K562 (cell line): ENCODE measurements around the gene PWWP2A. TPM values are rescaled to one million over a fixed set of nuclear protein-coding genes. Genes with fewer than 3 reads are reported as not detected.

Experiments used
- ATAC-seq: fragments of 200-7000 bp; cut with Tn5 transposase; 3 replicates; pipeline ENCODE4 v1.9.1; 2020; ENCODE audit warnings: moderate library complexity
- BruUV-seq: library from RNA; stranded (reverse); fragments of 400-500 nt; replicated peaks from 2 replicates; lab custom pipeline; 2021; lab: Mats Ljungman, UMichigan
- CTCF ChIA-PET: fragments of 300-600 bp; formaldehyde crosslinking; extraction: SDS; loops from one replicate; lab custom pipeline; 2021; ENCODE audit warnings: low intra/inter-chr PET ratio; lab: Yijun Ruan, JAX
- POLR2A ChIA-PET: fragments of 300-600, 350-650 bp; sonication (Branson Sonifier 250); formaldehyde crosslinking; extraction: SDS; loops from one replicate; lab custom pipeline; 2021; ENCODE audit warnings: antibody characterized with exemption, inconsistent platforms; lab: Yijun Ruan, JAX
- DNase-seq, 4 experiments: peaks; one replicate each; pipeline versions ENCODE4 v3.0.0 to v3.0.0-alpha.2; 2011 to 2018; ENCODE audit warnings: low spot score in 3 of 4, mixed read lengths in 3 of 4; ENCODE audit errors: extremely low read depth in 1 of 4
- FAIRE-seq: peaks from 2 replicates; lab custom pipeline; 2011; peaks lifted over from hg19 to GRCh38; lab: Jason Lieb, UNC
- H2AFZ ChIP-seq: 2 replicates; pipeline ENCODE4 v1.6.0; 2011; ENCODE audit warnings: low read depth, low read length, control low read depth, inconsistent platforms
- H3K27ac ChIP-seq: fragments of 200-600 bp; 3 replicates; pipeline ENCODE4 v1.8.0; 2011; ENCODE audit warnings: low read depth, mild to moderate bottlenecking, control low read depth, inconsistent platforms, low read length, moderate library complexity, mixed read lengths; ENCODE audit errors: extremely low read depth
- H3K27me3 ChIP-seq, 2 experiments: fragments of 300-600 bp in 1 of 2; 2 replicates in 1 of 2; 3 replicates in 1 of 2; pipeline versions ENCODE4 v1.6.0 to v1.8.0; 2011; ENCODE audit warnings: inconsistent platforms in 2 of 2, low read length in 2 of 2, mild to moderate bottlenecking in 1 of 2, mixed read lengths in 1 of 2, moderate library complexity in 1 of 2; ENCODE audit not compliant: control insufficient read depth in 2 of 2, insufficient read depth in 2 of 2
- H3K36me3 ChIP-seq: fragments of 300-600 bp; 3 replicates; pipeline ENCODE4 v1.8.0; 2011; ENCODE audit warnings: mild to moderate bottlenecking, low read length, inconsistent platforms; ENCODE audit not compliant: control insufficient read depth, insufficient read depth
- H3K4me1 ChIP-seq, 2 experiments: fragments of 200-600 bp in 1 of 2; replicated peaks in 1 of 2; 2 replicates in 1 of 2; 3 replicates in 1 of 2; pipeline versions ENCODE4 v1.5.1 to v1.8.0; 2011; ENCODE audit warnings: inconsistent platforms in 2 of 2, low read length in 2 of 2, mild to moderate bottlenecking in 1 of 2, mixed read lengths in 1 of 2, moderate library complexity in 1 of 2; ENCODE audit not compliant: control insufficient read depth in 2 of 2, insufficient read depth in 2 of 2
- H3K4me2 ChIP-seq: 2 replicates; pipeline ENCODE4 v1.6.1; 2011; ENCODE audit warnings: low read length, control low read depth, inconsistent platforms, mixed read lengths; ENCODE audit not compliant: insufficient read depth
- H3K4me3 ChIP-seq: fragments of 200-600 bp; sonication (generic), shearing (Covaris generic); 2 replicates; pipeline ENCODE4 v1.5.1; 2016; ENCODE audit warnings: control low read depth, inconsistent platforms
- H3K79me2 ChIP-seq: fragments of 200-600 bp; 3 replicates; pipeline ENCODE4 v1.8.0; 2011; ENCODE audit warnings: low read length, inconsistent platforms; ENCODE audit not compliant: control insufficient read depth, insufficient read depth
- H3K9ac ChIP-seq, 2 experiments: 2 replicates each; pipeline versions ENCODE4 v1.6.0 to v1.6.1; 2011; ENCODE audit warnings: low read depth in 2 of 2, low read length in 2 of 2, control low read depth in 1 of 2, inconsistent platforms in 1 of 2, mild to moderate bottlenecking in 1 of 2, mixed read lengths in 1 of 2; ENCODE audit not compliant: insufficient read depth in 1 of 2
- H3K9me1 ChIP-seq: one replicate; pipeline ENCODE4 v1.6.0; 2011; ENCODE audit warnings: inconsistent platforms, mild to moderate bottlenecking, low read length, moderate library complexity; ENCODE audit not compliant: control insufficient read depth, insufficient read depth
- H3K9me3 ChIP-seq: replicated peaks from 2 replicates; pipeline ENCODE4 v1.5.1; 2011; ENCODE audit warnings: low read depth, low read length, inconsistent platforms; ENCODE audit not compliant: control insufficient read depth, insufficient read depth
- H4K20me1 ChIP-seq: replicated peaks from 2 replicates; pipeline ENCODE4 v1.6.1; 2011; ENCODE audit warnings: low read length, inconsistent platforms, mixed read lengths; ENCODE audit not compliant: control insufficient read depth, insufficient read depth
- BRD9 ChIP-seq: fragments of 450-650 bp; IDR thresholded peaks from 2 replicates; pipeline ENCODE4 v1.6.1; 2018; ENCODE audit warnings: low read depth; ENCODE audit not compliant: partially characterized antibody
- E2F3 ChIP-seq: fragments of 250-450 bp; sonication (Bioruptor Pico); IDR thresholded peaks from 2 replicates; pipeline ENCODE4 v1.4.0; 2020; ENCODE audit warnings: mild to moderate bottlenecking
- ETS2 ChIP-seq: IDR thresholded peaks from 2 replicates; pipeline ENCODE4 v1.6.1; 2016; ENCODE audit warnings: borderline replicate concordance, missing genetic modification characterization, mild to moderate bottlenecking, moderate library complexity, missing compliant biosample characterization; ENCODE audit not compliant: poor library complexity, severe bottlenecking
- KAT2B ChIP-seq: IDR thresholded peaks from one replicate; pipeline ENCODE4 v1.6.1; 2012; ENCODE audit warnings: low read depth, mild to moderate bottlenecking, control low read depth, inconsistent platforms, low read length, moderate library complexity
- MCM2 ChIP-seq: fragments of 450-650 bp; IDR thresholded peaks from 2 replicates; pipeline ENCODE4 v1.6.1; 2017; ENCODE audit warnings: low read depth, mild to moderate bottlenecking
- NR2C1 ChIP-seq, 2 experiments: fragments of 450-650 bp; IDR thresholded peaks; 2 replicates each; pipeline ENCODE4 v1.6.1; 2017; ENCODE audit warnings: mild to moderate bottlenecking in 2 of 2, antibody characterized with exemption in 1 of 2, inconsistent platforms in 1 of 2, missing compliant biosample characterization in 1 of 2, missing genetic modification characterization in 1 of 2
- PHB2 ChIP-seq: fragments of 450-650 bp; IDR thresholded peaks from 2 replicates; pipeline ENCODE4 v1.6.1; 2017; ENCODE audit warnings: low read depth
- POLR2G ChIP-seq: fragments of 200-400 bp; formaldehyde crosslinking; IDR thresholded peaks from 2 replicates; pipeline ENCODE4 v1.6.1; 2017; ENCODE audit warnings: low read depth, mild to moderate bottlenecking, antibody characterized with exemption, low read length, moderate library complexity
- POLR2H ChIP-seq: IDR thresholded peaks from 2 replicates; pipeline ENCODE4 v1.6.1; 2016; ENCODE audit warnings: missing genetic modification characterization, low read depth, mild to moderate bottlenecking, control low read depth, missing compliant biosample characterization, moderate library complexity
- RREB1 ChIP-seq: fragments of 250-450 bp; sonication (Bioruptor Pico); IDR thresholded peaks from 2 replicates; pipeline ENCODE4 v1.4.0; 2020
- UBTF ChIP-seq, 2 experiments: IDR thresholded peaks; 2 replicates each; pipeline ENCODE4 v1.6.1; 2012; ENCODE audit warnings: improper control_type of control experiment in 2 of 2, low read depth in 2 of 2, low read length in 2 of 2, borderline replicate concordance in 1 of 2
- WGBS: fragments of 100-300 bp; shearing (Covaris generic); methylation state at CpG from one replicate; pipeline ENCODE4 v1.1.6; 2016; ENCODE audit warnings: low coverage, mixed read lengths; ENCODE audit not compliant: insufficient coverage; ENCODE audit errors: missing lambda C conversion rate; 5-methylcytosine and 5-hydroxymethylcytosine counted together
- in situ Hi-C: fragments of 300-500 bp; cut with MboI; formaldehyde crosslinking; loops from 4 replicates; pipeline ENCODE4 v1.15.0; 2018; ENCODE audit warnings: inconsistent platforms, mixed read lengths
- intact Hi-C: fragments of 100-400 bp; cut with micrococcal nuclease; formaldehyde crosslinking; loops from 2 replicates; pipeline ENCODE4 v1.14.2; 2022
- polyA plus RNA-seq, 8 experiments: library from polyadenylated mRNA; depleted of rRNA in 4 of 8; stranded (reverse) in 5 of 8; unstranded in 3 of 8; fragments of >200 nt; fragmentation: Nextera tagmentation in 2 of 8; fragmentation: Illumina TruSeq in 1 of 8; extraction: Ambion mirVana in 2 of 8; extraction: Trizol in 1 of 8; gene quantifications; 2 replicates each; pipeline versions ENCODE4 v1.2.1 to v1.2.3, GENCODE V29; 2011 to 2014; ENCODE audit warnings: inconsistent platforms in 1 of 8, missing spikeins in 1 of 8
- total RNA-seq, 7 experiments: library from RNA; depleted of rRNA in 6 of 7; stranded (reverse); fragments of >200 nt in 6 of 7; fragmentation: Illumina TruSeq in 2 of 7; extraction: Trizol in 2 of 7; gene quantifications; 2 replicates each; pipeline versions ENCODE4 v1.2.1 to v1.2.3, GENCODE V29; 2011 to 2021; ENCODE audit warnings: low replicate concordance in 1 of 7

PWWP2A gene
- total and polyA plus RNA-seq, 9 of the 15 experiments (the other 6 are each of a cell fraction or from before 2014, with no cell fraction given) = 2.7 to 26.3 (median 14.6) TPM

GRCh38 chr5:160150381-160150780, 31.1 kb upstream of the PWWP2A start:
- H2AFZ ChIP-seq = no peak overlapping the region
- DNase-seq = no peak
- H3K9ac ChIP-seq = no peak overlapping the region
- intact Hi-C loops (no loop called here), in situ Hi-C loops (no loop called here)
- no TSS peak for BruUV-seq
- ChIA-PET POLR2A (interaction anchor here (0.6 to 1.2 kb wide), 3 partner anchors 12 to 358 kb away, joined by 3 to 5 read pairs (median 3); no protein-coding TSS in a partner anchor), CTCF (no interaction called here)
- H3K36me3 ChIP-seq = no peaks in the 10 kb centered on the region
- no peak overlapping the region for H3K4me2 ChIP-seq
- 20% methylated on average over 3 of the region's 3 CpGs for WGBS
- H4K20me1 ChIP-seq = no peaks in the 10 kb centered on the region
- peaks cover 8% of the 10 kb centered on the region in 2 experiments; a peak in 3 of 5 replicates for H3K27me3 ChIP-seq
- H3K27ac ChIP-seq = no peak overlapping the region
- no peak for TF ChIP-seq POLR2G
- TF ChIP-seq NR2C1 (IDR thresholded peaks at IDR 0.05) = no peak
- TF ChIP-seq NR2C1 (tag; IDR thresholded peaks at IDR 0.05) = no peak
- TF ChIP-seq POLR2H = no peak
- TF ChIP-seq MCM2 = no peak
- no peak for TF ChIP-seq RREB1 (CRISPR knock-in tag)
- no peak for TF ChIP-seq ETS2 (tag)
- no peak for TF ChIP-seq UBTF (IDR thresholded peaks at IDR 0.05; ENCODE audit: borderline replicate concordance in 1 of 2, low read depth in 2 of 2, low read length in 2 of 2)
- no peak for TF ChIP-seq BRD9
- no peak for TF ChIP-seq E2F3 (CRISPR knock-in tag)
- TF ChIP-seq PHB2 = no peak
- TF ChIP-seq KAT2B = no peak
- H3K4me1 ChIP-seq = no peaks in the 10 kb centered on the region
- H3K9me3 ChIP-seq = no peaks in the 10 kb centered on the region
- no peaks in the 10 kb centered on the region for H3K9me1 ChIP-seq
- FAIRE-seq = no peak
- H3K4me3 ChIP-seq = no peak overlapping the region
- no peaks in the 10 kb centered on the region for H3K79me2 ChIP-seq
- ATAC-seq = no peak
